ENCODE data around the gene SCYL3. TPM values are rescaled to one million over a fixed set of nuclear protein-coding genes. Genes with fewer than 3 reads are reported as not detected.

SCYL3 gene
- total and polyA plus RNA-seq, 2 experiments from 2014 or later = 2.2 to 6.8 TPM

- Histone ChIP-seq H4K20me1 (replicated peaks; ENCODE audit: insufficient read depth) (no peaks in the 10 kb centered on the region), H2AFZ (no peak overlapping the region), H3K4me1 (ENCODE audit: insufficient read depth) (no peaks in the 10 kb centered on the region), H3K4me2 (no peak overlapping the region), H3F3A (replicated peaks; ENCODE audit: low read depth) (no peaks in the 10 kb centered on the region), H3K9me2 (ENCODE audit: insufficient read depth) (no peaks in the 10 kb centered on the region), H3K79me2 (replicated peaks; ENCODE audit: insufficient read depth) (no peaks in the 10 kb centered on the region), H3K36me3 (ENCODE audit: insufficient read depth) (no peaks in the 10 kb centered on the region), H3K27me3 (ENCODE audit: insufficient read depth) (no peaks in the 10 kb centered on the region), H3K4me3 (no peak overlapping the region), H3K27ac (ENCODE audit: low read depth) (no peak overlapping the region)
- no peak for DNase-seq (ENCODE audit: low spot score)
- Mint-ChIP-seq H3K36me3 (ENCODE audit: low read depth) (no peaks in the 10 kb centered on the region), H3K9me3 (no peaks in the 10 kb centered on the region), H3K4me1 (no peaks in the 10 kb centered on the region), H3K4me3 (no peak overlapping the region), H3K27me3 (ENCODE audit: insufficient read depth, low read depth, poor library complexity) (no peaks in the 10 kb centered on the region), H3K27ac (no peak overlapping the region)
- ATAC-seq = no peak
- TF ChIP-seq, protein P1, sequence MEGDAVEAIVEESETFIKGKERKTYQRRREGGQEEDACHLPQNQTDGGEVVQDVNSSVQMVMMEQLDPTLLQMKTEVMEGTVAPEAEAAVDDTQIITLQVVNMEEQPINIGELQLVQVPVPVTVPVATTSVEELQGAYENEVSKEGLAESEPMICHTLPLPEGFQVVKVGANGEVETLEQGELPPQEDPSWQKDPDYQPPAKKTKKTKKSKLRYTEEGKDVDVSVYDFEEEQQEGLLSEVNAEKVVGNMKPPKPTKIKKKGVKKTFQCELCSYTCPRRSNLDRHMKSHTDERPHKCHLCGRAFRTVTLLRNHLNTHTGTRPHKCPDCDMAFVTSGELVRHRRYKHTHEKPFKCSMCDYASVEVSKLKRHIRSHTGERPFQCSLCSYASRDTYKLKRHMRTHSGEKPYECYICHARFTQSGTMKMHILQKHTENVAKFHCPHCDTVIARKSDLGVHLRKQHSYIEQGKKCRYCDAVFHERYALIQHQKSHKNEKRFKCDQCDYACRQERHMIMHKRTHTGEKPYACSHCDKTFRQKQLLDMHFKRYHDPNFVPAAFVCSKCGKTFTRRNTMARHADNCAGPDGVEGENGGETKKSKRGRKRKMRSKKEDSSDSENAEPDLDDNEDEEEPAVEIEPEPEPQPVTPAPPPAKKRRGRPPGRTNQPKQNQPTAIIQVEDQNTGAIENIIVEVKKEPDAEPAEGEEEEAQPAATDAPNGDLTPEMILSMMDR (conservative IDR thresholded peaks at IDR 0.05; ENCODE audit: low read depth in 2 of 2) = no peak
- TF ChIP-seq EZH2 (IDR thresholded peaks at IDR 0.05; ENCODE audit: low read depth, unreplicated experiment) (no peak), JUNB (IDR thresholded peaks at IDR 0.05; ENCODE audit: unreplicated experiment) (no peak), ETS1 (IDR thresholded peaks at IDR 0.05) (no peak), ZNF114 (CRISPR knock-in tag; IDR thresholded peaks at IDR 0.05) (no peak), ZNF331 (CRISPR knock-in tag; IDR thresholded peaks at IDR 0.05; ENCODE audit: low read depth) (no peak), CREB1 (CRISPR knock-in tag; IDR thresholded peaks at IDR 0.05; ENCODE audit: low read depth) (no peak), EZH2phosphoT487 (IDR thresholded peaks at IDR 0.05; ENCODE audit: unreplicated experiment) (no peak), STAT1 (IDR thresholded peaks at IDR 0.05; ENCODE audit: unreplicated experiment) (no peak), NANOG (IDR thresholded peaks at IDR 0.05; ENCODE audit: borderline replicate concordance) (no peak), POLR2AphosphoS5 (IDR thresholded peaks at IDR 0.05; ENCODE audit: low read depth) (no peak)
- TF ChIP-seq, protein P2, sequence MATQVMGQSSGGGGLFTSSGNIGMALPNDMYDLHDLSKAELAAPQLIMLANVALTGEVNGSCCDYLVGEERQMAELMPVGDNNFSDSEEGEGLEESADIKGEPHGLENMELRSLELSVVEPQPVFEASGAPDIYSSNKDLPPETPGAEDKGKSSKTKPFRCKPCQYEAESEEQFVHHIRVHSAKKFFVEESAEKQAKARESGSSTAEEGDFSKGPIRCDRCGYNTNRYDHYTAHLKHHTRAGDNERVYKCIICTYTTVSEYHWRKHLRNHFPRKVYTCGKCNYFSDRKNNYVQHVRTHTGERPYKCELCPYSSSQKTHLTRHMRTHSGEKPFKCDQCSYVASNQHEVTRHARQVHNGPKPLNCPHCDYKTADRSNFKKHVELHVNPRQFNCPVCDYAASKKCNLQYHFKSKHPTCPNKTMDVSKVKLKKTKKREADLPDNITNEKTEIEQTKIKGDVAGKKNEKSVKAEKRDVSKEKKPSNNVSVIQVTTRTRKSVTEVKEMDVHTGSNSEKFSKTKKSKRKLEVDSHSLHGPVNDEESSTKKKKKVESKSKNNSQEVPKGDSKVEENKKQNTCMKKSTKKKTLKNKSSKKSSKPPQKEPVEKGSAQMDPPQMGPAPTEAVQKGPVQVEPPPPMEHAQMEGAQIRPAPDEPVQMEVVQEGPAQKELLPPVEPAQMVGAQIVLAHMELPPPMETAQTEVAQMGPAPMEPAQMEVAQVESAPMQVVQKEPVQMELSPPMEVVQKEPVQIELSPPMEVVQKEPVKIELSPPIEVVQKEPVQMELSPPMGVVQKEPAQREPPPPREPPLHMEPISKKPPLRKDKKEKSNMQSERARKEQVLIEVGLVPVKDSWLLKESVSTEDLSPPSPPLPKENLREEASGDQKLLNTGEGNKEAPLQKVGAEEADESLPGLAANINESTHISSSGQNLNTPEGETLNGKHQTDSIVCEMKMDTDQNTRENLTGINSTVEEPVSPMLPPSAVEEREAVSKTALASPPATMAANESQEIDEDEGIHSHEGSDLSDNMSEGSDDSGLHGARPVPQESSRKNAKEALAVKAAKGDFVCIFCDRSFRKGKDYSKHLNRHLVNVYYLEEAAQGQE (IDR thresholded peaks at IDR 0.05; ENCODE audit: unreplicated experiment) = no peak
- TF ChIP-seq, protein P3, sequence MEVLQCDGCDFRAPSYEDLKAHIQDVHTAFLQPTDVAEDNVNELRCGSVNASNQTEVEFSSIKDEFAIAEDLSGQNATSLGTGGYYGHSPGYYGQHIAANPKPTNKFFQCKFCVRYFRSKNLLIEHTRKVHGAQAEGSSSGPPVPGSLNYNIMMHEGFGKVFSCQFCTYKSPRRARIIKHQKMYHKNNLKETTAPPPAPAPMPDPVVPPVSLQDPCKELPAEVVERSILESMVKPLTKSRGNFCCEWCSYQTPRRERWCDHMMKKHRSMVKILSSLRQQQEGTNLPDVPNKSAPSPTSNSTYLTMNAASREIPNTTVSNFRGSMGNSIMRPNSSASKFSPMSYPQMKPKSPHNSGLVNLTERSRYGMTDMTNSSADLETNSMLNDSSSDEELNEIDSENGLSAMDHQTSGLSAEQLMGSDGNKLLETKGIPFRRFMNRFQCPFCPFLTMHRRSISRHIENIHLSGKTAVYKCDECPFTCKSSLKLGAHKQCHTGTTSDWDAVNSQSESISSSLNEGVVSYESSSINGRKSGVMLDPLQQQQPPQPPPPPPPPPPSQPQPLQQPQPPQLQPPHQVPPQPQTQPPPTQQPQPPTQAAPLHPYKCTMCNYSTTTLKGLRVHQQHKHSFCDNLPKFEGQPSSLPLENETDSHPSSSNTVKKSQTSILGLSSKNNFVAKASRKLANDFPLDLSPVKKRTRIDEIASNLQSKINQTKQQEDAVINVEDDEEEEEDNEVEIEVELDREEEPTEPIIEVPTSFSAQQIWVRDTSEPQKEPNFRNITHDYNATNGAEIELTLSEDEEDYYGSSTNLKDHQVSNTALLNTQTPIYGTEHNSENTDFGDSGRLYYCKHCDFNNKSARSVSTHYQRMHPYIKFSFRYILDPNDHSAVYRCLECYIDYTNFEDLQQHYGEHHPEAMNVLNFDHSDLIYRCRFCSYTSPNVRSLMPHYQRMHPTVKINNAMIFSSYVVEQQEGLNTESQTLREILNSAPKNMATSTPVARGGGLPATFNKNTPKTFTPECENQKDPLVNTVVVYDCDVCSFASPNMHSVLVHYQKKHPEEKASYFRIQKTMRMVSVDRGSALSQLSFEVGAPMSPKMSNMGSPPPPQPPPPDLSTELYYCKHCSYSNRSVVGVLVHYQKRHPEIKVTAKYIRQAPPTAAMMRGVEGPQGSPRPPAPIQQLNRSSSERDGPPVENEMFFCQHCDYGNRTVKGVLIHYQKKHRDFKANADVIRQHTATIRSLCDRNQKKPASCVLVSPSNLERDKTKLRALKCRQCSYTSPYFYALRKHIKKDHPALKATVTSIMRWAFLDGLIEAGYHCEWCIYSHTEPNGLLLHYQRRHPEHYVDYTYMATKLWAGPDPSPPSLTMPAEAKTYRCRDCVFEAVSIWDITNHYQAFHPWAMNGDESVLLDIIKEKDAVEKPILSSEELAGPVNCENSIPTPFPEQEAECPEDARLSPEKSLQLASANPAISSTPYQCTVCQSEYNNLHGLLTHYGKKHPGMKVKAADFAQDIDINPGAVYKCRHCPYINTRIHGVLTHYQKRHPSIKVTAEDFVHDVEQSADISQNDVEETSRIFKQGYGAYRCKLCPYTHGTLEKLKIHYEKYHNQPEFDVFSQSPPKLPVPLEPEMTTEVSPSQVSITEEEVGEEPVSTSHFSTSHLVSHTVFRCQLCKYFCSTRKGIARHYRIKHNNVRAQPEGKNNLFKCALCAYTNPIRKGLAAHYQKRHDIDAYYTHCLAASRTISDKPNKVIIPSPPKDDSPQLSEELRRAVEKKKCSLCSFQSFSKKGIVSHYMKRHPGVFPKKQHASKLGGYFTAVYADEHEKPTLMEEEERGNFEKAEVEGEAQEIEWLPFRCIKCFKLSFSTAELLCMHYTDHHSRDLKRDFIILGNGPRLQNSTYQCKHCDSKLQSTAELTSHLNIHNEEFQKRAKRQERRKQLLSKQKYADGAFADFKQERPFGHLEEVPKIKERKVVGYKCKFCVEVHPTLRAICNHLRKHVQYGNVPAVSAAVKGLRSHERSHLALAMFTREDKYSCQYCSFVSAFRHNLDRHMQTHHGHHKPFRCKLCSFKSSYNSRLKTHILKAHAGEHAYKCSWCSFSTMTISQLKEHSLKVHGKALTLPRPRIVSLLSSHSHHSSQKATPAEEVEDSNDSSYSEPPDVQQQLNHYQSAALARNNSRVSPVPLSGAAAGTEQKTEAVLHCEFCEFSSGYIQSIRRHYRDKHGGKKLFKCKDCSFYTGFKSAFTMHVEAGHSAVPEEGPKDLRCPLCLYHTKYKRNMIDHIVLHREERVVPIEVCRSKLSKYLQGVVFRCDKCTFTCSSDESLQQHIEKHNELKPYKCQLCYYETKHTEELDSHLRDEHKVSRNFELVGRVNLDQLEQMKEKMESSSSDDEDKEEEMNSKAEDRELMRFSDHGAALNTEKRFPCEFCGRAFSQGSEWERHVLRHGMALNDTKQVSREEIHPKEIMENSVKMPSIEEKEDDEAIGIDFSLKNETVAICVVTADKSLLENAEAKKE (CRISPR knock-in tag; IDR thresholded peaks at IDR 0.05) = no peak
These were observed 30.4 kb upstream of the SCYL3 start for GRCh38 chr1:169924063-169924462.
